ENCODE results near the gene ATP1A2. TPM values are rescaled to one million over a fixed set of nuclear protein-coding genes. Genes with fewer than 3 reads are reported as not detected.

The ATP1A2 gene
- total RNA-seq, 1 experiment from 2014 or later = not detected

GRCh38 chr1:160075836-160076235 lies 39.7 kb upstream of the ATP1A2 start:
- no peak overlapping the region for H3K4me2 ChIP-seq (ENCODE audit: low read depth, low read length, poor library complexity, severe bottlenecking)
- peaks cover 9% of the 10 kb centered on the region; the same call in 1 of the 2 replicates for H3K4me1 ChIP-seq (ENCODE audit: low read length)

GRCh38 chr1:160076295-160076694 lies 39.3 kb upstream of the ATP1A2 start:
- H4K20me1 ChIP-seq (ENCODE audit: insufficient read depth, low read depth, low read length) = no peaks in the 10 kb centered on the region
- H3K4me2 ChIP-seq (ENCODE audit: low read depth, low read length, poor library complexity, severe bottlenecking) = no peak overlapping the region
- no peaks in the 10 kb centered on the region for H3K9me2 ChIP-seq (replicated peaks; ENCODE audit: insufficient read depth, low read length)
- H3K36me3 ChIP-seq (ENCODE audit: insufficient read depth, low read length) = no peaks in the 10 kb centered on the region
- H3K79me2 ChIP-seq (ENCODE audit: low read length) = no peaks in the 10 kb centered on the region
- H3K27ac ChIP-seq (ENCODE audit: low read length) = no peak overlapping the region
- H2AFZ ChIP-seq (ENCODE audit: low read length) = no peak overlapping the region
- no peaks in the 10 kb centered on the region for H3K9me3 ChIP-seq (ENCODE audit: low read length)
- H3K27me3 ChIP-seq (ENCODE audit: low read length) = no peaks in the 10 kb centered on the region
- no peak overlapping the region for H3K4me3 ChIP-seq (ENCODE audit: low read length)
- peaks cover 8% of the 10 kb centered on the region; the same call in 1 of the 2 replicates for H3K4me1 ChIP-seq (ENCODE audit: low read length)
- H3K9ac ChIP-seq (ENCODE audit: low read length) = no peak overlapping the region
- DNase-seq = no peak

More at GRCh38 chr1:160075836-160076235, 39.7 kb upstream of the ATP1A2 start:
- Histone ChIP-seq H3K36me3 (ENCODE audit: insufficient read depth, low read length) (no peaks in the 10 kb centered on the region), H3K9me3 (ENCODE audit: low read length) (no peaks in the 10 kb centered on the region), H3K9me2 (replicated peaks; ENCODE audit: insufficient read depth, low read length) (no peaks in the 10 kb centered on the region), H4K20me1 (ENCODE audit: insufficient read depth, low read depth, low read length) (no peaks in the 10 kb centered on the region), H3K79me2 (ENCODE audit: low read length) (no peaks in the 10 kb centered on the region), H3K9ac (ENCODE audit: low read length) (no peak overlapping the region), H3K27me3 (ENCODE audit: low read length) (no peaks in the 10 kb centered on the region), H3K27ac (ENCODE audit: low read length) (no peak overlapping the region), H2AFZ (ENCODE audit: low read length) (no peak overlapping the region), H3K4me3 (ENCODE audit: low read length) (no peak overlapping the region)
- no peak for DNase-seq

- no peaks in the 10 kb centered on the region for H3K27me3 ChIP-seq (ENCODE audit: low read length)
- no peak overlapping the region for H2AFZ ChIP-seq (ENCODE audit: low read length)
- H3K4me2 ChIP-seq (ENCODE audit: low read depth, low read length, poor library complexity, severe bottlenecking) = no peak overlapping the region
- no peak for DNase-seq
- H3K79me2 ChIP-seq (ENCODE audit: low read length) = no peaks in the 10 kb centered on the region
- no peaks in the 10 kb centered on the region for H4K20me1 ChIP-seq (ENCODE audit: insufficient read depth, low read depth, low read length)
- H3K36me3 ChIP-seq (ENCODE audit: insufficient read depth, low read length) = no peaks in the 10 kb centered on the region
- H3K9me2 ChIP-seq (replicated peaks; ENCODE audit: insufficient read depth, low read length) = no peaks in the 10 kb centered on the region
- H3K4me3 ChIP-seq (ENCODE audit: low read length) = no peak overlapping the region
- H3K9ac ChIP-seq (ENCODE audit: low read length) = no peak overlapping the region
- H3K27ac ChIP-seq (ENCODE audit: low read length) = no peak overlapping the region
- no peaks in the 10 kb centered on the region for H3K9me3 ChIP-seq (ENCODE audit: low read length)
- peaks cover 8% of the 10 kb centered on the region; the same call in 1 of the 2 replicates for H3K4me1 ChIP-seq (ENCODE audit: low read length)
These were observed 38.1 kb upstream of the ATP1A2 start for GRCh38 chr1:160077486-160077885.

GRCh38 chr1:160078512-160079195 lies 36.9 kb upstream of the ATP1A2 start:
- Histone ChIP-seq H3K4me1 (ENCODE audit: low read length) (peaks cover 8% of the 10 kb centered on the region; the same call in 1 of the 2 replicates), H3K79me2 (ENCODE audit: low read length) (no peaks in the 10 kb centered on the region), H3K4me2 (ENCODE audit: low read depth, low read length, poor library complexity, severe bottlenecking) (no peak overlapping the region), H4K20me1 (ENCODE audit: insufficient read depth, low read depth, low read length) (no peaks in the 10 kb centered on the region), H3K27ac (ENCODE audit: low read length) (no peak overlapping the region), H3K36me3 (ENCODE audit: insufficient read depth, low read length) (no peaks in the 10 kb centered on the region), H3K4me3 (ENCODE audit: low read length) (no peak overlapping the region), H2AFZ (ENCODE audit: low read length) (no peak overlapping the region), H3K9ac (ENCODE audit: low read length) (no peak overlapping the region), H3K9me2 (replicated peaks; ENCODE audit: insufficient read depth, low read length) (no peaks in the 10 kb centered on the region), H3K27me3 (ENCODE audit: low read length) (no peaks in the 10 kb centered on the region), H3K9me3 (ENCODE audit: low read length) (no peaks in the 10 kb centered on the region)
- peak; percentile 88 for DNase-seq

- Histone ChIP-seq H2AFZ (ENCODE audit: low read length) (no peak overlapping the region), H3K9ac (ENCODE audit: low read length) (no peak overlapping the region), H3K9me2 (replicated peaks; ENCODE audit: insufficient read depth, low read length) (no peaks in the 10 kb centered on the region), H3K4me3 (ENCODE audit: low read length) (no peak overlapping the region), H3K4me2 (ENCODE audit: low read depth, low read length, poor library complexity, severe bottlenecking) (no peak overlapping the region), H3K79me2 (ENCODE audit: low read length) (no peaks in the 10 kb centered on the region), H3K27me3 (ENCODE audit: low read length) (no peaks in the 10 kb centered on the region), H3K36me3 (ENCODE audit: insufficient read depth, low read length) (0 out of 2 replicates have a peak, but pooled peaks cover 3% of the 10 kb centered on the region), H3K9me3 (ENCODE audit: low read length) (no peaks in the 10 kb centered on the region), H3K4me1 (ENCODE audit: low read length) (peaks cover 8% of the 10 kb centered on the region; the same call in 1 of the 2 replicates), H4K20me1 (ENCODE audit: insufficient read depth, low read depth, low read length) (no peaks in the 10 kb centered on the region), H3K27ac (ENCODE audit: low read length) (no peak overlapping the region)
- DNase-seq = no peak
These were observed 36.1 kb upstream of the ATP1A2 start for GRCh38 chr1:160079448-160079847.

GRCh38 chr1:160080381-160081100 lies 35.0 kb upstream of the ATP1A2 start:
- Histone ChIP-seq H3K27me3 (ENCODE audit: low read length) (no peaks in the 10 kb centered on the region), H3K79me2 (ENCODE audit: low read length) (no peaks in the 10 kb centered on the region), H3K27ac (ENCODE audit: low read length) (no peak overlapping the region)

GRCh38 chr1:160081261-160081936 lies 34.2 kb upstream of the ATP1A2 start, which contains the start of gene KCNJ9:
Gene KCNJ9, plus strand, starts transcription at chr1:160081538. Its CDS starts 2,493 bp downstream, at chr1:160084031.
- Histone ChIP-seq H2AFZ (ENCODE audit: low read length) (no peak within 1 kb of the TSS), H3K79me2 (ENCODE audit: low read length) (no peaks in the 10 kb centered on the region), H3K4me2 (ENCODE audit: low read depth, low read length, poor library complexity, severe bottlenecking) (no peak within 1 kb of the TSS), H3K36me3 (ENCODE audit: insufficient read depth, low read length) (0 out of 2 replicates have a peak, but pooled peaks cover 3% of the 10 kb centered on the region), H3K9ac (ENCODE audit: low read length) (no peak within 1 kb of the TSS), H3K27me3 (ENCODE audit: low read length) (no peaks in the 10 kb centered on the region), H3K27ac (ENCODE audit: low read length) (no peak within 1 kb of the TSS), H4K20me1 (ENCODE audit: insufficient read depth, low read depth, low read length) (no peaks in the 10 kb centered on the region; the same call in 1 of the 2 replicates), H3K4me1 (ENCODE audit: low read length) (peaks cover 8% of the 10 kb centered on the region; the same call in 1 of the 2 replicates), H3K9me2 (replicated peaks; ENCODE audit: insufficient read depth, low read length) (no peaks in the 10 kb centered on the region), H3K9me3 (ENCODE audit: low read length) (no peaks in the 10 kb centered on the region), H3K4me3 (ENCODE audit: low read length) (no peak within 1 kb of the TSS)
- no peak for DNase-seq

More at GRCh38 chr1:160080381-160081100, 35.0 kb upstream of the ATP1A2 start:
- H3K4me1 ChIP-seq (ENCODE audit: low read length) = peaks cover 8% of the 10 kb centered on the region; the same call in 1 of the 2 replicates
- H2AFZ ChIP-seq (ENCODE audit: low read length) = no peak overlapping the region
- H3K4me2 ChIP-seq (ENCODE audit: low read depth, low read length, poor library complexity, severe bottlenecking) = no peak overlapping the region
- H3K36me3 ChIP-seq (ENCODE audit: insufficient read depth, low read length) = 0 out of 2 replicates have a peak, but pooled peaks cover 3% of the 10 kb centered on the region
- H3K9ac ChIP-seq (ENCODE audit: low read length) = no peak overlapping the region
- no peak for DNase-seq
- no peaks in the 10 kb centered on the region; the same call in 1 of the 2 replicates for H4K20me1 ChIP-seq (ENCODE audit: insufficient read depth, low read depth, low read length)
- H3K9me3 ChIP-seq (ENCODE audit: low read length) = no peaks in the 10 kb centered on the region
- no peak overlapping the region for H3K4me3 ChIP-seq (ENCODE audit: low read length)
- no peaks in the 10 kb centered on the region for H3K9me2 ChIP-seq (replicated peaks; ENCODE audit: insufficient read depth, low read length)

All from Karpas-422 (cell line).